NOMO-1 treated with DMSO at 0.1 percent for 48 hours (cell line): ENCODE results near the gene TRPM2.
A peak's percentile ranks its signal among the peaks of the same experiment; 100 is the strongest.

Source experiments
- DNase-seq: peaks from one replicate; lab custom pipeline; 2025; ENCODE audit not compliant: unreplicated experiment; lab: John Stamatoyannopoulos, UW

The TRPM2 gene

DNA sequence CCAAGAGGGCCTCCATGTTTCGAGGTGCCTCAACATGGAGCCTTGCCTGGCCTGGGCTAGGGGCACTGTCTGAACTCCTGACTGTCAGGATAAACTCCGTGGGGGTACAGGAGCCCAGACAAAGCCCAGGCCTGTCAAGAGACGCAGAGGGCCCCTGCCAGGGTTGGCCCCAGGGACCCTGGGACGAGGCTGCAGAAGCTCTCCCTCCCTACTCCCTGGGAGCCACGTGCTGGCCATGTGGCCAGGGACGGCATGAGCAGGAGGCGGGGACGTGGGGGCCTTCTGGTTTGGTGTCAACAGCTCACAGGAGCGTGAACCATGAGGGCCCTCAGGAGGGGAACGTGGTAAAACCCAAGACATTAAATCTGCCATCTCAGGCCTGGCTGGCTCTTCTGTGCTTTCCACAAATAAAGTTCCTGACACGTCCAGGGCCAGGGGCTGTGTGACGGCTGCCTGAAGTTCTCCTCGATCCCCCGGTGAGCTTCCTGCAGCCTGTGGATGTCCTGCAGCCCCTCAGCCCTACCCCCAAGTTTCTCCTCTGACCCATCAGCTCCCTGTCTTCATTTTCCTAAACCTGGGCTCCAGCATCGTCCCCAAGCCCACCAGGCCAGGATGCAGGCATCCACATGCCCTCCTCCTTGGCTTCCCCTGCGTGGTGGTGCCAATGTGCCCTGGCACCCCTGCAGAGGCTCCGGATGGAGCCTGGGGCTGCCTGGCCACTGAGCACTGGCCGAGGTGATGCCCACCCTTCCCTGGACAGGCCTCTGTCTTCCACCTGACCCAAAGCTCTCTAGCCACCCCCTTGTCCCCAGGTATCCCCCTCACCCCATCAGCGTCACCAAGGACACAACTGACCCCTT is 89.1 kb downstream of the TRPM2 start:
- DNase-seq = no peak

DNA sequence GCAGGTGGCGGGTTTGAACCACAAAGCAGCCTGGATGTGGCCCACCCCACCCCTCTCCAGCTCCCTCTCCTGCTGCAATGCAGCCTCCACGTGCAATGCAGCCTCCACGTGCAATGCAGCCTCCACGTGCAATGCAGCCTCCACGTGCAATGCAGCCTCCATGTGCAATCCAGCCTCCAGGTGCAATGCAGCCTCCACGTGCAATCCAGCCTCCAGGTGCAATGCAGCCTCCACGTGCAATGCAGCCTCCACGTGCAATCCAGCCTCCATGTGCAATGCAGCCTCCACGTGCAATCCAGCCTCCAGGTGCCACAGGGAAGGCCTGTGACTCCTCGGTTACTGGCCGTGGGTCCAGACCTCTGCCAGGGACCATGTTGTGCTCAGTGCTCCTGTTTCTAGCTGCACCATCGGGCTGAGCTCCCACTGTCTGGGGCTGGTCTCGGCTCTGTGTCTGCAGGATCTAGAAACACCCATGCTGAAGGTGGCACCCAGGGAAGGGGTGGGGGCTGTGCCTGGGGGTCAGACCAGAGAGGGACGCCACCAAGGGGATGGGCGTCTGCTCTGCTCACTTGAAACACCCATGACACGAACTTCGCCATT is 90.0 kb downstream of the TRPM2 start:
- no peak for DNase-seq

DNA sequence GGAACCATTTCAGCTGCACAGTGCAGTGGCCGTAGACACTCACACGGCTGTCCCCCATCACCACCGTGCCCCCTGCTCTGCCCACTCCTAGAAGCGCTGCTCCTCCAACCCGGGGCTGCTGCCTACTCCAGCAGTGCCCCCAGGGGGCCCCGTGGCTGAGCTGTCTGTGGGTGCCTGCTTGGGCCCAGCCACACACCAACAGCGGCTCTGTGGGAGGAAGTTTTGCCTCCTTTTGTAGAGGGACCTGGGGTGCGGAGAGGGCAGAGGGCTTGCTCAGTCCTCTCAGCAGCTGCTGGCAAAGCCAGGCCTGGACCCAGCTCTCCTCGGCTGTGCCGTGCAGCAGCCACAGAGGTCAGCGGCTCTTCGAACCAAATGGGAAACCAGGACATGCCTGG is 90.5 kb downstream of the TRPM2 start:
- DNase-seq = no peak

DNA sequence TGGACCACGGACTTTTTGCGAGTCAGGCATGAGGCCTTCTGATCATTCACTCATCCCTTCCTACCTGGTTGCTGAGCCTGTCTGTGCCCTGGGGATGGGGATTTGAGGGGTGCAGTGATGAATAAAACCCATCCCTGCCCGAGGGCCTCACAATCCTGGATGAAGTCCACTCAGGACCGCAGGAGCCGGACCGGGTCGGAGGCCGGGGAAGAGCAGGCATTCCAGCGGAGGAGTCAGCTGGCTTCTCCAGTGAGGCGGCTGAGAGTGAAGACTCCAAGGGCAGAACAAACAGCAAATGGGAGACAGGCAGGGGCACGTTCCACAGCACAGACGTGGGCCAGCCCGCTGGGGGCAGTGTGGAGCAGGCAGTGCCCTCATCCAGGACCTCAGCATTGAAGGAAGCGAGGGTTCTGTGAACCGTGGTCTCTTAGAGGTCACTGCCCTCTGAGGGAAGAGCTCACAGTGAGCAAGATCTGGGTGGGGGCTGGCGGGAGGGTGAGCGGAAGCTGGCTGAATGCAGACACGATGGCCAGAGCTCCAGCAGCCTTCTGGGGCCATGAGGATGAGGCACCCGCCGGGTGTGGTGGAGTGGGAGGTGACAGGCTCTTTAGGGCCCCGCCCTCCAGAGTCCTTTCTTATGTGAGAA is 91.0 kb downstream of the TRPM2 start:
- DNase-seq = no peak

DNA sequence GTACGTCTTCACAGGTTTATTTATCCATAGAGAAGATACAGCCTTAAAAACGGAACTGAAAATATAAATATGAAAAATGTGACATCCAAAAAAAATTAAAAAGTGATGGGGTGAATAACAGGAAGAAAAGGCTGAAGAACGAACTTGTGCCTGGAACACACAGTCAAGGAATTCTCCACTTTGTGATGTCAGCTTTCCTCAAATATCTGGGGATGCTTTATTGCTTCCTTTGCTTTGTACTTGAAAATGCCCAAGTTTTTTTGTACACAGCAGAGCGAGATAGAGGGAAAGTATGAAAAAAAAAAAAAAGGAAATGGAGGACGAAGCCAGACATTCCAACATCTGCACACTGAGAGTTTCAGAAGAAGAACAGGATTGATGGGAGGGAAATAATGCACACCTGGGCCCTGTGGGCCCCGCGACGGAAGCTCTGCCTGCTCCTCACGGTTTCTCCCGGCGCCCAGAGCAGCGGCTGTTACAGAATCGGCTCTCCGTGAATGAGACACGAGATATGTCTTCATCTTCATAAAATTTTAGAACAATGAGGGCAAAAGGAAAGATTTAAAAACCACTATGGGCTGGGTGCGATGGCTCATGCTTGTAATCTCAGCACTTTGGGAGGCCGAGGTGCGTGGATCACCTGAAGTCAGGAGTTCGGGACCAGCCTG is 91.9 kb downstream of the TRPM2 start:
- no peak for DNase-seq

DNA sequence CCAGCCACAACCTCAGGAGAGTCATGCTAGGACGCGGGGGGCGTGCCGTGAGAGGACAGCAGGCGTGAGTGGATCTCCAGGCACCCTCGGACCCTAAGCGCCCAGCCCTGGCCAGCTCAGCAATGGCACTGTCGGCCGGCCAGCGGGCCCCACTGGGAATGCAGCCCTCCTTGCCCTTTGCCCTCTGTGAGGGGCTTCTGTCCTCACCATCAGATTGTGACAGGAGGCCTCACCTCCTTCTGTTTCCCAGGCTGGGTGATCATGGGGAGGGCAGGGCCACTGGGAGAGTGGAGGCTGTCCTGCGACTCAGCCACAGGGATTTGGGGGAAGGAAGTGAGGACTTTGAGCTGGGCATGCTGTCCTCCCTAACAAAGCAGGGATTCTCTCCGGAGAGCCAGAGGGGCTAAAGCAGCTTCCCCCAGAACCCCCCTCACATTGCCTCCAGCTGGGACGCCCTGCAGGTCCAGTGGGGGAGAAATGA is 95.3 kb downstream of the TRPM2 start:
- DNase-seq = no peak

DNA sequence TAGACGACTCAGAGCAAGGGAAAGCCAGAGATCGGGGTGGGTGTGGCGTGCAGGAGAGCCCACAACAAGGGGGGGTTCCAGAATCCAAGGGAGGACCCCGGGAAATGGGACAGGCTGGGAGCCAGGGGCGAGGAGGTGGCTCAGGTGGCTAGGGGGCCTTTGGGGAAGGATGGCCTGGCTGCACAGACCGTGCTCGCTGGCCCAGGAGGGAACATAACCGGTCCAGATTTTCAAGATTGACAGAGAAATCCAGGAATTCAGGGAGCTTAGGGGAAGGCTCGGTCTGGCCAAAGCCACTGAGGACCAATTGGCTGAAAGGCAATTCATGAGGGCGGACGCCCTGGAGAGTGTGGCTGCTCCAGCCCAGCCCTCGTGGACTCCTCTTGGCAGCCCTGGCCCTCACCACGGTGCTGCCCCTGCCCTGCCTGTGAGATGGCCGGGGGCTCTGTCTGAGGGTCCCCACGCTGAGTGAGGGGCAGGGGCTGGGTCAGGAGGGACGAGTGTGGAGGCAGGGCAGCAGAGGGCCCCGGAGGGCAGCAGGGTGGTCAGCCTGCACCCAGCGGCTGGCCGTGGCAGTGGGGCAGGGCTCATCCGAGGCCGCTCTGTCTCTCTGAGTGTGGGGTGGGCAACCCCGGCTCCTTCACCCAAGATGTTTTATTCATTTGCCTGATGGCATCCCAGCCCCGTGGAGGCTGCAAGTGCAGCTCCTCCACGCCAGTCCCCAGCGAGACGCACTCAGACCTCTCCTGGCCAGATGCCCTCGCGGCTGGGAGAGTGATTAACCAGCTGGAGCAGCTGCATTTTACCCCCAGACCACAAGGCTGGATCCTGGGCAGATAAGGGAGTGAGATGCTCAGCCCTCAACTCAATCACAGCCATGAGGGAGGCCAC is 96.3 kb downstream of the TRPM2 start:
- no peak for DNase-seq

DNA sequence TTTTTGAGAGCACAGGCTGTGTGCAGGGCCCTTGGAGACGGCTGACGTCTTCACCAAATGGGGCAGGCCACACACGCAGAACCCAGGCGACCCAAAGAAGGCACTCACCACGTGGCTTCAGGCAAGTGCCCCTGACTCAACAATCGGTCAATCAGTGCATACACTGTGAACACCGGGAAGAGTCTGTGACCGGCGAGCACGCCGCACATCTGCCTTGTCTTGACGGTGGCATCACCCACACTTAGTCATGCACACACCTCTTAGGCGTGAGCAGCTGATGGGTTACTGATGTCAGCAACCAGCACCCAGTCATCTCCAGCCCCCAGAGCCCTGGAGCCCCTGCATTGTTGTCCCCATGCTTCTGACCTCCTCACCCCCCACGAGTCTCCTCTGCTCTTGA is 97.0 kb downstream of the TRPM2 start:
- no peak for DNase-seq

DNA sequence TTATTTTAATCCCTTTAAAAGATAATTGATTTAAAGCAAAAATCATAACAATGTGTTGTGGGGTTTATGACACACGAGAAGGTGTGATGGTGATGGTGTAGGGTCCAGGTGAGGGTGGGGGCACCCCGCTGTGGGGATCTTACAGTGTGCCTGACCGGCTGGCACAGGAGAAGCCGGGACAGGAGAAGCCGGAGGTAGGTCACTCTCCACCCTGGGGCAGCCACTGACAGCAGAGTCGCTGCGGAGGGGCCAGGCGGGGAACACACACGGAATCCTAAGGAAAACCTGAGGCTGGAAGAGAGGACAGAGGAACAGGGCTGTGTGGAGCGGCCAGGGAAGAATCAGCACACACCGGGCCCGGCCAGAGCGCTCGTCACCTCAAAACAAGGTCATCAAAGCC is 97.6 kb downstream of the TRPM2 start:
- no peak for DNase-seq

DNA sequence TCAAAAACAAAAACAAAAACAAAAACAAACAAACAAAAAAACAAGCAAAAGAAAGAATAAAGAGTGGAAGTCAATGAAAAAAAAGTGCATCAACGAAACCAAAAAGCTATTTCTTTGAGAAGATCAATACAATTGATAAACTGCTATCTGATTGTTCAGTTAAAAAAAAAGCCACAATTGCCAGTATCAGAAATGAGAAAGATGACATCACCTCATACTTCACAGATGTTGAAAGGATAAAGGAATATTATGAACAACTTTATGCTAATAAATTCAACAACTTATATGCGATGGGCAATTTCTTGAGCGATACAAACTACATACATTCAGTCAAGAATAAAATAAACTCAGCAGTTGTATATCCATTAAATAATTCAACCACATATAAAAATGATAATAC is 99.7 kb downstream of the TRPM2 start:
- no peak for DNase-seq

DNA sequence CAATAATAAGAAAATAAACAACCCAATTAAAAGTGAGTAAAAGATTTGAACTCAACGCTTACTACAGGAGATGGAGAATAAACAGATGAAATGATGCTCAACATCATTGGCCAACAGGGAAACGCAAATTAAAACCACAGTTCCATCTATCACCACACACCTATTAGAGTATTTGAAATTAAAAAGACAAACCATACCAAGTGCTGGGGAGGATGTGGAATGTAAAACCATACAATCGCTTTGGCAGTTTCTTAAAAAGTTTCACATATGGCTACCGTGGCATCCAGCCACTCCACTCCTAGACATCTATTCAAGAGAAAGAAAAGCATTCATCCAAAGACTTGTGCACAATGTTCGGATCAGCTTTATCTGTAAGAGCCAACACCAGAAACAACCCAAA is 100.6 kb downstream of the TRPM2 start:
- no peak for DNase-seq

DNA sequence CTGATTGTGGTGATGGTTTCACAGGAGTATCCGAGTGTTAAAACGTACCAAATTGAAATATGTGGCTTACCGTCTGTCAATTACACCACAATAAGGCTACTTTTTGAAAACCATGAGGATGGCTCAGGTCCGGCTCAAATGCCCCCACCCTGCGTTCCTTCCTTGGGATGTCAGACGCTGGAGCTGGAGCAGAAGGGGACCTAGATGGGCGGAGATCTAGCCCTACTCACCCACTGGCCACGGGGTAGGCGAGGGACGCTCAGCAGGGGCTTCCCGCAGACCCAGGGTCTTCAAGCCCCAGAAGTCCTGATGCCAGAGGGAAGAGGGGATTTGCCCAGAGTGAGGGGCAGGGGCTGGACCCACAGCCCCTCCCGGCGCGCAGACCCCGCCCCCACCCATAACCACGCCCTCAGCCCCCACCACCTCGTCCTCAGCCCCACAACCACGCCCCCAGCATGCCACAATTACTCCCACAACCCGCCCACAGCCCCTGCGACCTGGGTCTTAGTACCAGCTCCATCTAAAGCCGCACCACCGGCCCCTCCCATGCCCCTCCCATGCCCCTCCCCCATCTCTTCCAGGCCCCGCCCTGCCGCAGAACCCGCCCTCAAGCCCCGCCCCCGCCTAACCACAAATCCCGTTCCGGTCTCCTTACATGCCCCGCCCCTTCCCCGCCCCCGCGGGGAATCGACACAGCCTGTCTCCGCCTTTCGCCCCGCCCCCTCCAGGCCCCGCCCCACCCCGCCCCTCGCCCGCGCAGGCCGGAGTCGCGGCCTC is 101.5 kb downstream of the TRPM2 start, which contains the start of gene LRRC3:
LRRC3 (plus strand) TSS at position 764 of the 777 bp plus-strand sequence. CDS start 1,135 bp downstream, outside the sequence.
- peak; percentile 41 for DNase-seq

DNA sequence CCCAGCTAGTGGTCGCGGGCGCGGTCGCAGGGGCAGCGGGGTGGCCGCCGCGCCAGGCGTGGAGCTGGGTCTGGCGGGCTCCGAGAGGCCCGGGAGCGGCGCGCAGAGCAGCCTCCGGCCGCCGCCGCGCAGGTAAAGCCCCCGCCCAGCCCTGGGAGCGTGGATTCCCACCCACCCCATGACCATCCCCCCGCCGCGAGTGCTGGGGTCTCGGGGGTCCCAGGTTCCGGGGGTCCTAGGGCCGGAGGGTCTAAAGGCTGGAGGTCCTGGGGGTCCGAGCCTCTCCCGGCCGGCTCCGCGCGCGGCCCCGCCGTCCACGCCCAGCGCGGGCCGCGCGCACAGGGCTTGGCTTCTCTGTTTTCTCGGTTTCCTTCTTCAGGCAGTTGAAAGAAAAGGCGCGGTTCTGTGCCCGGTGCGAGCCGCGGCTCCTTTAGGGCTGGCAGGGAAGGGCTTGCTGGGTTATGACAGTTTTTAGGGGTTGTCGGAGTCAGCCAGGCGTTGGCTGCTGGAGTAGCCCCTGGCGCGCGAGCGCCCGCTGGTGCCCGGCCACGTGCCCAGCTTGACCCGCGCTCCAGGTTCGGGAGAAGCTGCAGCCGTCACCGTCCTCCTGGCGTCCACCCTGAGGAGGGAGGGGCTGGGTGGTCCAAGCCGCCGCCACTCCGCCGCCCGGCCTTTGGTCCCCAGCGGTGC is 102.2 kb downstream of the TRPM2 start:
- DNase-seq = peak; percentile 41

DNA sequence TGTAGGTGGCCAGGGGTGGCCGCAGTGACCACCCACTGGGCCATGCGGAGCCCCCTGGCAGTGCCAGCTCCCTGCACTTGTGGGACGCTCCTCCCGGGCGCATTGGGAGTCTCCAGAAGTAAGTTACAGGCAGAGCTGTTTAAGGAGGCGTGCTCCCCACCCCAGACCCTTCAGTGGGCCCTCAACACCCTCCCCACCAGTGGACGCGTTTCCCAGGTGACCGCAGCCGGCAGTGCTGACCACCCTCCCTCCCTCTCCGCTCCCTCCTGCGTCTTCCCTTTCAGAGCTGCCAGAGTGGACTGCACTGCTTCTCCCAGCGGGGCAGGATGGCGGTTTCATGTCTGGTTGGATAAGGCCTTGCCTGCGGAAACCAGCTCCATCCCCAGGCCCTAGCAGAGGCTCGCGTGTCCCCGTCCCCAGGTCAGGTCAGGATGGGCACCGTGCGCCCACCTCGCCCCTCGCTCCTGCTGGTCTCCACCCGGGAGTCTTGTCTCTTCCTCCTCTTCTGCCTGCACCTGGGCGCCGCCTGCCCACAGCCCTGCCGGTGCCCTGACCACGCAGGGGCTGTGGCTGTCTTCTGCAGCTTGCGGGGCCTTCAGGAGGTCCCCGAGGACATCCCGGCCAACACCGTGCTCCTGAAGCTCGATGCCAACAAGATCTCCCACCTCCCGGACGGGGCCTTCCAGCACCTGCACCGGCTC is 102.9 kb downstream of the TRPM2 start:
- DNase-seq = no peak

DNA sequence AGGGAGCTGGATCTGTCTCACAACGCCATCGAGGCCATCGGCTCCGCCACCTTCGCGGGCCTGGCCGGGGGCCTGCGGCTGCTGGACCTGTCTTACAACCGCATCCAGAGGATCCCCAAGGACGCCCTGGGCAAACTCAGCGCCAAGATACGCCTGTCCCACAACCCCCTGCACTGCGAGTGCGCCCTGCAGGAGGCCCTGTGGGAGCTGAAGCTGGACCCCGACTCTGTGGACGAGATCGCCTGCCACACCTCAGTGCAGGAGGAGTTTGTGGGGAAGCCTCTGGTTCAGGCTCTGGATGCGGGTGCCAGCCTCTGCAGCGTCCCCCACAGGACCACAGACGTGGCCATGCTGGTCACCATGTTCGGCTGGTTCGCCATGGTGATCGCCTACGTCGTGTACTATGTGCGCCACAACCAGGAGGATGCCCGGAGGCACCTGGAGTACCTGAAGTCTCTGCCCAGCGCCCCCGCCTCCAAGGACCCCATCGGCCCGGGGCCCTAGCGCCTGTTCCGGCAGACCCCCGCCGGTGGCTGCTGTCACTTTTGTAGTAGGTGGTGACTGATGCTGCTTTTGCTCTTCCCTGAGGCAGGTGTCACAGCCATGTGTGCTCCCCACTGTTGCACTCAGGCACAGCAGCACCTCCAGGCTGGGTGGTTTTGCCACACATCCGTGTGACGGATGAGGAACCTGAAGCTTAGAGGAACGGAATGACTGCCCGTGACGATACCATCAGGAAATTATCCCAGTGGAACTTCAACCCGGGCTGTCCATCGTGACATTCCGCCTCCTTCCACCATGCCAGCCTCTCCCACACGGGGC is 103.7 kb downstream of the TRPM2 start:
- no peak for DNase-seq

DNA sequence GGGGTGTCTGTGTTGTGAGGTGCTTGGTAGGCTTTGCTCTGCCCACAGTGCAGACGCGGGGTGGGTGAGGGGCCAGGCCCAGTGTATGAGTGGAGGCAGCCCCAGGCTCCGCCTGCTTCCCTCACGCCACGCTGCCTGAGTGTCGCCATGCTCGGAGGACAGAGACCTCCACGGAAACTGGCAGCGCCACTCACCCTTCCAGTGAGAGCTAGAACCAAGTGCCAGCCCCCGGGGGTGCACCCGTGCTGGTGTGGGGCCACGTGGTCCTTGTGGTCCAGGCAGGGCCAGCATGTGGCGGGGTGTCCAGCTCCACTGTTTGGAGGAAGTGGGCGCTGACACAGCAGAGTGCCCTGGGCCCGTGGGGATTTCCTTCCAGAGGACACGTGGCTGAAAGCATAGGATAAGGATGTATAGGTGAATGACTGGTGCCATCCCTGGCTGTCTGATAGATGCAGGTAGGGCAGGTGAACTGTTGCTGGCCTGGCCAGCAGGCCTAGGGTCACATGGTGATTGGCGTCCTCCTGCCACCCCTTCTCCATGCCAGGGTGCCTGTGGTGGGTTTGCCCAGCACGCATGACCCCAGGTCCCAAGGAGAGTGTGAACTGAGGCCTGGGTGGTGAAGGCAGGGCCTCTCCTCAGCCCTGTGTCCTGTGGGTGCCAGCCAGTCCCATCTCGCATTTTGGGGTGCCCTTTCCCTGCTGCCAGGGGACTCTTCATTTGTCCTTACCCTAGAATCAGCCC is 105.7 kb downstream of the TRPM2 start:
- no peak for DNase-seq
